HG02571 (cell line): ENCODE data around the gene FMO4.
"Not testable (repeated sequence)": the region's sequence is repeated elsewhere in the genome, so short reads cannot be mapped to it uniquely, and the experiment has no call there.

Experiments
- ATAC-seq: cut with Tn5 transposase; IDR thresholded peaks from one replicate; pipeline ENCODE4 v1.9.1; 2021; ENCODE audit warnings: mild to moderate bottlenecking, moderate library complexity; ENCODE audit not compliant: unreplicated experiment

Gene FMO4

GRCh38 chr1:171384496-171384895, 70.5 kb downstream of the FMO4 start:
- ATAC-seq, result no peak

GRCh38 chr1:171389171-171389570, 75.2 kb downstream of the FMO4 start:
- no peak for ATAC-seq

DNA sequence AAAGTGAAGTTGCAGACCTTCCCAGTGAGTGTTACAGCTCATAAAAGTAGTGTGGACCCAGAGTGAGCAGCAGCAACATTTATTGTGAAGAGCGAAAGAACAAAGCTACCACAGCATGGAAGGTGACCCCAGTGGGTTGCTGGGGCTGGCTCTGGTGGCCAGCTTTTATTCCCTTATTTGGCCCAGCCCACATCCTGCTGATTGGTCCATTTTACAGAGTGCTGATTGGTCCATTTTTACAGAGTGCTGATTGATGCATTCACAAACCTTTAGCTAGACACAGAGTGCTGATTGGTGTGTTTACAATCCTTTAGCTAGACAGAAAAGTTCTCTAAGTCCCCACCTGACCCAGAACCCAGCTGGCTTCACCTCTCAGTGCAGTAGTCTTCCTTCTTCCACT, 76.8 kb downstream of the FMO4 start:
- not testable (repeated sequence) for ATAC-seq
